ENCODE results near the gene SLC38A2.

DNA sequence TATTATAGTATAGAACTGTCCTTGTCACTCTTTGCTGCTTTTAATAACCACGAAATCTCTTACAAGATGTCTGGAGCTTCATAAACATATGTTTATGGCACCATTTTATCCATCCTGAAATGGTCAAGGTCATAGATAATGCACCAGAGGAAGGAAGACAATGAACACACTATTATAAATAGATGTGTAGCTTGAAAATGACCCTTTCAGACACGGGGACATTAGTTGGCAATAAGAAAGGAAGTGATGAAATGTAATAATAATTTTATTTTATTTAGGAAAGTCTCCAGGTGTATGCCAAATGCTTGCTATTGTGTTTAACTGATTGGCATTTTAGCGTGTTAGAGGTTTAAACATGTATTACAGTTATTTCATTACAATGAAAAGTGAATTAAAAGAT is 36.8 kb upstream of the SLC38A2 start:
- TF ChIP-seq CTCF (conservative IDR thresholded peaks at IDR 0.05; ENCODE audit: low read length), result no peak
- TF ChIP-seq EZH2phosphoT487 (IDR thresholded peaks at IDR 0.05; ENCODE audit: borderline replicate concordance), result no peak
